Measurements from ENCODE around the gene KIF9.
"Not testable (repeated sequence)": the region's sequence is repeated elsewhere in the genome, so short reads cannot be mapped to it uniquely, and the experiment has no call there.

KIF9 gene

DNA sequence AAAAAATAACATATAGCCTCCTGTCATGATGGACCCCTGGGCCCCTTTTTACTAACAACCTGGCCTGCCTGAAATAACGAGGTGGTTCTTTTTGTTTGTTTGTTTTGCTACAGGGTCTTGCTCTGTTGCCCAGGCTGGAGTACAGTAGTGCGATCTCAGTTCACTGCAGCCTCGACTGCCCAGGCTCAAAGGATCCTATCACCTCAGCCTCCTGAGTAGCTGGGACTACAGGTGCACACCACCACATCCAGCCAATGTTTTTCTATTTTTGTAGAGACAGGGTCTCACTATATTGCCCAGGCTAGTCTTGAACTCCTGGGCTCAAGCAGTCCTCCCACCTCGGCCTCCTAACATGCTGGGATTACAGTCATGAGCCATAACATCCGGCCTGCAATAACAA is 76.6 kb downstream of the KIF9 start:
- ATAC-seq (replicated peaks); H3K4me1 Mint-ChIP-seq; DNase-seq; H3K36me3 Mint-ChIP-seq; H3K27ac Mint-ChIP-seq; H3K27me3 Mint-ChIP-seq; H3K4me3 Mint-ChIP-seq; H3K9me3 Mint-ChIP-seq: not testable (repeated sequence)

DNA sequence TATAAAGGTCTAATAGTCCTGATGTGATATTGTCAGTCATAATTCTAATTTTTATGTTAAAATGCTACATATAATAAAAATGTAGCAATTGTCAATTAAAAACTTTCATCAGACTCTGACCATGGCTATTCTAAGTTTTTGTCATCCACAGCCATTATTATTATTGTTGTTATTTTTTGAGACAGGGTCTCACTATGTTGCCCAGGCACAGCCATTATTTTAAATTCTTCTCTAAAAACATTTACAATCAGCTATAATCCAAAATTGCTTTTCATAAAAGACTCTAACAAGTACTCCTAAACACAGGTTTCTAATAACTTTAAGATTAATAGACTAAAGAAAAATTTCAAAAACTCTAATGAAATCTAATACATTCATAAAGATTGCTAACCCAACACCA is 77.7 kb downstream of the KIF9 start:
- no peaks in the 10 kb centered on the region for H3K9me3 Mint-ChIP-seq
- H3K36me3 Mint-ChIP-seq = no peaks in the 10 kb centered on the region
- no peak overlapping the region for H3K27ac Mint-ChIP-seq
- no peak overlapping the region for H3K4me3 Mint-ChIP-seq
- no peaks in the 10 kb centered on the region for H3K27me3 Mint-ChIP-seq
- DNase-seq (no peak), ATAC-seq (replicated peaks) (no peak)
- no peaks in the 10 kb centered on the region for H3K4me1 Mint-ChIP-seq

DNA sequence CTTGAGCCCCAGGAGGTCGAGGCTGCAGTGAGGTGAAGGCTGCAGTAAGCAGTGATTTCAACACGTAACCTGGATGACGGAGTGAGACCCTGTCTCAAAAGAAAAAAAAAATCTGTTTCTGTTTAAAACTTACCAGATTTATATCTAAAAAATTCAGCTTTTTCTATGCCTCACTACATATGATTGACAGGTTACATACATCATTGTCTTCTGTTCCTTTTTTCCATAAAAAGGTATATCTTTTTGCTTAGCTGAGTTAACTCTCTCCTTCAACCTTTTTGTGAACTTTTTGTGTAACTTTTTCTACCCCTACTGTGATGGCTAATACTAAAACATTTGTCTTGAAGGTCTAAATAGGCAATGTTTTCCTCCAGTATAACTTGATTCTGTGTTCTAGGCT is 80.1 kb downstream of the KIF9 start:
- no peak for DNase-seq
- H3K27ac Mint-ChIP-seq = no peak overlapping the region
- no peaks in the 10 kb centered on the region for H3K4me1 Mint-ChIP-seq
- H3K4me3 Mint-ChIP-seq = no peak overlapping the region
- H3K27me3 Mint-ChIP-seq = no peaks in the 10 kb centered on the region
- no peaks in the 10 kb centered on the region for H3K9me3 Mint-ChIP-seq
- no peaks in the 10 kb centered on the region for H3K36me3 Mint-ChIP-seq
- ATAC-seq (replicated peaks) = no peak

DNA sequence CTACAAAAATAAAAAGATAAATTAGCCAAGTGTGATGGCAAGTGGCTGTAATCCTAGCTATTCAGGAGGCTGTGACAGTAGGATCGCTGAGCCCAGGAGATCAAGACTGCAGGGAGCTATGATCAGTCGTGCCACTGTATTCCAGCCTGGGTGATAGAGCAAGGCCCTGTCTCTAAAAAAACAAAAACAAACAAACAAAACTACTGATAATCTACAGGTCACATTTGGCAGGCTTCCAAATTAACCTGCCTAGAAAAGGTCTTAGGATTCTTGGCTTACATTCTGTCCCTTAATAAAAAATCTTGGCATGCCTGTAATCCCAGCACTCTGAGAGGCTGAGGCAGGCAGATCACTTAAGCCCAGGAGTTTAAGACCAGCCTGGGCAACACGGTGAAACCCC is 85.3 kb downstream of the KIF9 start:
- no peak for DNase-seq
- H3K9me3 Mint-ChIP-seq = peaks cover 0 to 1% of the 10 kb centered on the region in 2 donors
- no peak overlapping the region for H3K4me3 Mint-ChIP-seq
- H3K36me3 Mint-ChIP-seq = peaks cover 2 to 4% of the 10 kb centered on the region in 2 donors
- no peak overlapping the region for H3K27ac Mint-ChIP-seq
- ATAC-seq (replicated peaks) = no peak
- H3K4me1 Mint-ChIP-seq = no peaks in the 10 kb centered on the region
- no peaks in the 10 kb centered on the region for H3K27me3 Mint-ChIP-seq

DNA sequence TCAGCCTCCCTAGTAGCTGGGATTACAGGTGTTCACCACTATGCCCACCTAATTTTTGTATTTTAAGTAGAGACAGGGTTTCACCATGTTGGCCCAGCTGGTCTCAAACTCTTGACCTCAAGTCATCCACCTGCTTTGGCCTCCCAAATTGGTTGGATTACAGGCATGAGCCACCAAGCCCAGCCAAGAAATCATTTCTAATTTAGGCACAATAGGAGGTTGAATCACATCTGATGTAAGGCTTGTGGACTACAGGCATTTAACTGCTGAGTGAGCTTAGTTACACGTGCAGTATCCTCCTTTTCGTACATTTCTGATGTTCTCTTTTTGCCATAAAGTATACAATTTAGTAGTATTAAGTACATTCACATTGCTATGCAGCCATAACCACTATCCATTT is 87.6 kb downstream of the KIF9 start:
- no peaks in the 10 kb centered on the region for H3K27me3 Mint-ChIP-seq
- no peak overlapping the region for H3K27ac Mint-ChIP-seq
- no peaks in the 10 kb centered on the region for H3K4me1 Mint-ChIP-seq
- peaks cover 0 to 1% of the 10 kb centered on the region in 2 donors for H3K9me3 Mint-ChIP-seq
- no peak for ATAC-seq (replicated peaks)
- H3K4me3 Mint-ChIP-seq = no peak overlapping the region
- peaks cover 2 to 4% of the 10 kb centered on the region in 2 donors for H3K36me3 Mint-ChIP-seq
- DNase-seq = no peak

DNA sequence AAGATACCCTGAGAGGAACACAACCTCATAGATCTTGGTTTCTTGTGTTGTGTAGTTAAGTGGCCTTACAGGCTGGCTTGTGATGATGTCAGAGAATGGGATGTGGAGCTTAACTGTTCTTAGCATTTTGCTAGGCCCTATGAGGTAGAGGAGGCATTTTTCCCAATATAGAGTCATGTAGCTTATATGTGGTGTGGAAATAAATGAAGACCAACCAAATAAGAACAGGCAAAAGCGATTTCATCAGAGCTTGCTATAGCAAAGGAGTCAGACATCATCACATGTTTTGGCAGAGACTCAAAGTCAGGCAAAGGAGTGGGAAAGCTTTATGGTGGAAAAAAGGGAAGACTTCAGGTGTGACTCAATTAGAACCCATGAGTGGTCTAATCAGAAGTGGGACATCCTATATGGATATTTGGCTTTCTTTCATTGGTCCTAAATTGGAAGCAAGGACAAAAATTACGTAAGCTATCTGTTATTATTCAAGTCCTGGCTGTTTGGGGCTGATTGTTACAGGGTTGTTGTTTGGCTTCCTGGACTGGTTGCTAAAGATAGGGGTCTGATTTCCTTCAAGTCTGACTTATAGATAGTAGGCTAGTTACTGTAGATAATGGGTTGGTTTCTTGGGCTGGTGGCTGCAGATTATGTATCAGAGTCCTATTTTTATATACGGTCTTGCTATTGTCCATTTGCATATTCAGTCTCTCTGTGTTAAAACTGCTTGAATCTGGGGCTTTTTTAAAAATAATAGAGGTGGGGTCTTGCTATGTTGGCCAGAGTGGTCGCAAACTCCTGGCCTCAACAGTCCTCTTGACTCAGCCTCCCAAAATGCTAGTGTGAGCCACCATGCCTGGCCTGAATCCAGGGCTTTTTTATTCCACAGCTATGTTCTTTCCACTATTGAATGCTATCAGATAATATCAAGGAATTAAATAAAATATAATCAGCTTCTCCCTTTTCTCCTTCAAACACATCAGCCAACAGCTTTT is 88.4 kb downstream of the KIF9 start:
- no peak for DNase-seq
- Mint-ChIP-seq H3K36me3 (peaks cover 2 to 4% of the 10 kb centered on the region in 2 donors), H3K4me1 (no peaks in the 10 kb centered on the region), H3K27ac (no peak overlapping the region), H3K27me3 (no peaks in the 10 kb centered on the region), H3K4me3 (no peak overlapping the region), H3K9me3 (peaks cover 0 to 1% of the 10 kb centered on the region in 2 donors)
- ATAC-seq (replicated peaks) = no peak

DNA sequence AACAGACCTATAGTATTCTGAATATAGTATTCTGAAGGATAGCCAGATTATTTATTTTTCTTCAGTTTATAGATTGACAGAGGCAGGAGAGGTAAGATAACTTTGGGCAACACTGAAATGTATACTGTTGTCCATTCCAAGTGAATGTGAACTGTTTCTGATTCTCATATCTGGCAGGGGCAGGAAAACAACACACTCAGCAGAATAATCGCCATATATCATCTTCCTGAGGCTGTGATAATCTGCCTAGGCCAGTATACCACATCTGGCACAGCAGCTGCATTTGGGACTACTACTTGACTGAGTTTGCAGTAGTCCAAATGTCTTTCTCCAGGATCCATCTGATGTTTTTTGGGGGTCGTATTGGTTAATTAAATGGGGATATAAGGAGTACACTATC is 96.3 kb downstream of the KIF9 start:
- ATAC-seq (replicated peaks) = no peak
- no peak for DNase-seq
- no peak overlapping the region for H3K4me3 Mint-ChIP-seq
- no peaks in the 10 kb centered on the region for H3K27me3 Mint-ChIP-seq
- H3K9me3 Mint-ChIP-seq = no peaks in the 10 kb centered on the region
- H3K4me1 Mint-ChIP-seq = no peaks in the 10 kb centered on the region
- H3K27ac Mint-ChIP-seq = no peak overlapping the region
- H3K36me3 Mint-ChIP-seq = peaks cover 3 to 4% of the 10 kb centered on the region in 2 donors

DNA sequence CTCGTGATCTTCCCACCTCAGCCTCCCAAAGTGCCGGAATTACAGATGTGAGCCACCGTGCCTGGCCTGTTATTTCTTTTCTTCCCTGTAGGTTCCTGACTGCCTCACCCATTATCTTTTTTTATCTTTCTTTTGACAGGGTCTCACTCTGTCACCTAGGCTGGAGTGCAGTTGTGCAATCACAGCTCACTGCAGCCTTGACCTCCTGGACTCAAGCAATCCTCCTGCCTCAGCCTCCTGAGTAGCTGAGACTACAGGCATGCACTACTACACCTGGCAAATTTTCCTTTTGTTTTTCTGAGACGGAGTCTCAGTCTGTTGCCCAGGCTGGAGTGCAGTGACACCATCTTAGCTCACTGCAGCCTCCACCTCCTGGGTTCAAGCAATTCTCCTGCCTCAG is 100.9 kb downstream of the KIF9 start:
- H3K4me3 Mint-ChIP-seq, H3K27me3 Mint-ChIP-seq, H3K36me3 Mint-ChIP-seq: not testable (repeated sequence)

DNA sequence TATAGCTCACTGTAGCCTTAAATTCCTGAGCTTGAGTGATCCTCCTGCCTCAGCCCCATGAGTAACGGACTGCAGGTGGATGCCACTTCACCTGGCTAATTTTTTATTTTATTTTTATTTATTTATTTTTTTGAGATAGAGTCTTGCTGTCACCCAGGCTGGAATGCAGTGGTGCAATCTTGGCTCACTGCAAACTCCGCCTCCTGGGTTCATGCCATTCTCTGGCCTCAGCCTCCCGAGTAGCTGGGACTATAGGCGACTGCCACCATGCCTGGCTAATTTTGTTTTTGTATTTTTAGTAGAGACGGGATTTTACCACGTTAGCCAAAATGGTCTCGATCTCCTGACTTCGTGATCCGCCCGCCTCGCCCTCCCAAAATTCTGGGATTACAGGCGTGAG is 102.6 kb downstream of the KIF9 start:
- H3K36me3 Mint-ChIP-seq; H3K4me3 Mint-ChIP-seq; H3K27me3 Mint-ChIP-seq; H3K9me3 Mint-ChIP-seq; ATAC-seq (replicated peaks); H3K27ac Mint-ChIP-seq; DNase-seq: not testable (repeated sequence)
- peaks cover 11 to 12% of the 10 kb centered on the region in 2 donors for H3K4me1 Mint-ChIP-seq

More for the DNA sequence above, 100.9 kb downstream of the KIF9 start:
- not testable (repeated sequence) for H3K9me3 Mint-ChIP-seq; H3K4me1 Mint-ChIP-seq; DNase-seq; ATAC-seq (replicated peaks); H3K27ac Mint-ChIP-seq
